HFF-Myc (cell line): ENCODE measurements around the gene IL1RAPL1.

ENCODE experiments used
- DNase-seq: peaks from one replicate; pipeline ENCODE4 v3.0.0-alpha.2; 2011; ENCODE audit warnings: low read depth; ENCODE audit errors: extremely low read depth
- H3K4me3 ChIP-seq: replicated peaks from 2 replicates; pipeline ENCODE4 v1.5.1; 2011; ENCODE audit warnings: low read depth, mild to moderate bottlenecking, control low read depth, low read length
- CTCF ChIP-seq: IDR thresholded peaks from 2 replicates; pipeline ENCODE4 v1.5.1; 2012; ENCODE audit warnings: mild to moderate bottlenecking, low read depth, low read length, control low read depth; ENCODE audit errors: missing control alignments

The IL1RAPL1 gene

DNA sequence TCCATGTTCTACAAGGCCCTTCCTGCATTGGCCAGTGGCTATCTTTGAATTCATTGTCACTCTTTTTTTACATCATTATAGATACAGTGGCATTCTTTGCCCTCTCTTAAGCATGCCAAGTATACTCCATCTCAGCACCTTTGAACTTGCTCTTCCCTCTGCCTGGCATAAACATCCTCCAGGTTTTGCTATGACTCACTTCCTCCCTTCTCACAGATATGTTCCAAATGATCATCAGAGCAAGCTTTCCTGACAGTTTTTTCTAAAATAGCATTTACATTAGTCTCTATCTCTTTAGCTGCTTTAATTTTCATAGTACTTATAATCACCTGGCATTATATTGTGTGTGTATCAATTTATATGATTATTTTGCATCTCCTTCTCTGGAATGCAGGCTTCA, 1074.9 kb downstream of the IL1RAPL1 start:
- peak; percentile 48 for DNase-seq
- TF ChIP-seq CTCF = no peak
- H3K4me3 ChIP-seq = no peak overlapping the region

- no peak overlapping the region for H3K4me3 ChIP-seq
- no peak for TF ChIP-seq CTCF
- DNase-seq = peak; percentile 75
These were observed 1075.7 kb downstream of the IL1RAPL1 start for GRCh38 chrX:29662759-29663503.

GRCh38 chrX:29665532-29665931, 1078.3 kb downstream of the IL1RAPL1 start:
- DNase-seq = no peak
- TF ChIP-seq CTCF = no peak
- no peak overlapping the region for H3K4me3 ChIP-seq

- no peak overlapping the region for H3K4me3 ChIP-seq
- no peak for DNase-seq
- TF ChIP-seq CTCF = no peak
These were observed 1079.1 kb downstream of the IL1RAPL1 start for GRCh38 chrX:29666366-29666765.

DNA sequence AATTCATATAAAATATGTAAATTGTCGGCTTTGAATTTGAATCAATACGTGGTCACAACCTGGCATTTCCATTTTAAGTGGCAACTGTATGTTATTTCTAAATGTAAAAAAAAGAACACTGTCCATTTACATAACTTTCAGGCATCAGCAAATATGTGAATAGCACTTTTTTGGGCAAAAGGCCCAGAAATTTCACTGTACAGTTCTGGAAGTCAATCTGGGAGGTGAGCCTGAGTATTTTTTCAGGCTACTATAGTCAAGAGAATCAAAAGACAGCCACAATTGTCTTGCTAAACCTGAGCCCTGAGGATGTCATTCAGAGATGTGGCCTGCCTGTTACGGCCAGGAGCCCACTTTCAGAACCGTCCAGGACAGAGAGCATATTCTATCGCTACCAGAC, 1084.2 kb downstream of the IL1RAPL1 start:
- H3K4me3 ChIP-seq = no peak overlapping the region
- DNase-seq = no peak
- no peak for TF ChIP-seq CTCF

GRCh38 chrX:29687687-29688086, 1100.4 kb downstream of the IL1RAPL1 start:
- DNase-seq = no peak
- H3K4me3 ChIP-seq = no peak overlapping the region
- TF ChIP-seq CTCF = no peak

DNA sequence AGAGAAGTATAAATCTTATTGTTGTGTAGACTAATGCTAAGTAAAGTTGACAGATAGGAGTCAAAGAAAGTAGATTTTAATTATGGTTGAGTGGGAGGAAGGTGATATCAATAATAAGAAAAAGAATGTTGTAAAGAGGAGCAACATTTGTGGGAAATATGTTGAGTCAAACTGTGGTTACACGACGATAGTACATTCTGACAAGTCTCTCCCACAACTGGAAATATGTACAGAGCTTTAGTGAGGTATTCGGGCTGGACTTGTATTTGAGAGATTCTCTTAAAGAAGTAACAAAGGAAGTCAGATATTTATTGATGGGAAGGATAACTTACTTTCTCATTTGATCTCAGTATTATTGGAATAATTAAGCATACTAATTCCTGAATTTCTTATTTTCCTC, 1102.8 kb downstream of the IL1RAPL1 start:
- H3K4me3 ChIP-seq = no peak overlapping the region
- no peak for DNase-seq
- no peak for TF ChIP-seq CTCF
